Central memory CD4-positive, alpha-beta T cell (primary cell): Measurements from ENCODE around the gene SUN5.
"Not testable (repeated sequence)": the region's sequence is repeated elsewhere in the genome, so short reads cannot be mapped to it uniquely, and the experiment has no call there.

Source experiments
- DNase-seq: peaks from one replicate; pipeline ENCODE4 v3.0.0; 2022
- total RNA-seq, 3 experiments: gene quantifications; one replicate each; lab custom pipeline; 2026; lab: John Stamatoyannopoulos, UW

The SUN5 gene
- total RNA-seq, result 0 reads per million in 3 experiments

- DNase-seq, result no peak
These were observed at the start of gene SUN5 for GRCh38 chr20:33004141-33004751. Gene SUN5, minus strand, starts transcription at chr20:33004433. Its CDS starts 93 bp downstream, at chr20:33004340.

GRCh38 chr20:33053291-33054106 is 49.3 kb upstream of the SUN5 start, which contains the start of gene BPIFB3:
Gene BPIFB3, plus strand, starts transcription at chr20:33053903. Its CDS starts 1,533 bp downstream, at chr20:33055436.
- DNase-seq, result no peak

GRCh38 chr20:33051333-33051732 is 47.1 kb upstream of the SUN5 start:
- no peak for DNase-seq

- DNase-seq, result no peak
These were observed 42.2 kb upstream of the SUN5 start for GRCh38 chr20:33046412-33046811.

GRCh38 chr20:33045129-33045721 is 41.0 kb upstream of the SUN5 start:
- DNase-seq, result not testable (repeated sequence)

GRCh38 chr20:33043731-33044181 is 39.5 kb upstream of the SUN5 start:
- no peak for DNase-seq

GRCh38 chr20:33042983-33043730 is 38.9 kb upstream of the SUN5 start:
- no peak for DNase-seq

- DNase-seq, result no peak
These were observed 38.2 kb upstream of the SUN5 start for GRCh38 chr20:33042430-33042829.

GRCh38 chr20:33038243-33038642 is 34.0 kb upstream of the SUN5 start:
- no peak for DNase-seq

GRCh38 chr20:33037456-33037855 is 33.2 kb upstream of the SUN5 start:
- no peak for DNase-seq

- no peak for DNase-seq
These were observed 30.8 kb upstream of the SUN5 start for GRCh38 chr20:33034901-33035492.

GRCh38 chr20:33034115-33034514 is 29.9 kb upstream of the SUN5 start:
- DNase-seq, result no peak

- DNase-seq, result no peak
These were observed 29.1 kb upstream of the SUN5 start for GRCh38 chr20:33033381-33033780.

- DNase-seq, result no peak
These were observed 28.3 kb upstream of the SUN5 start for GRCh38 chr20:33032555-33032954.

GRCh38 chr20:33031531-33031930 is 27.3 kb upstream of the SUN5 start, which contains the start of gene BPIFB6:
Gene BPIFB6, plus strand, starts transcription at chr20:33031648. Its CDS starts 0 bp downstream, at chr20:33031648.
- DNase-seq, result no peak

GRCh38 chr20:33030569-33030968 is 26.3 kb upstream of the SUN5 start:
- no peak for DNase-seq

- DNase-seq, result no peak
These were observed 25.8 kb upstream of the SUN5 start for GRCh38 chr20:33030076-33030475.

GRCh38 chr20:33028875-33029274 is 24.6 kb upstream of the SUN5 start:
- DNase-seq, result no peak

- DNase-seq, result no peak
These were observed 23.8 kb upstream of the SUN5 start for GRCh38 chr20:33027769-33028751.

- DNase-seq, result no peak
These were observed 22.8 kb upstream of the SUN5 start for GRCh38 chr20:33026779-33027759.
